NT2/D1 (cell line): ENCODE data around the gene IKZF5.

Experiments
- SUZ12 ChIP-seq: IDR thresholded peaks from 2 replicates; pipeline ENCODE4 v1.6.1; 2011; ENCODE audit not compliant: insufficient read length, insufficient read depth; ENCODE audit errors: extremely low read depth
- YY1 ChIP-seq: IDR thresholded peaks from 2 replicates; pipeline ENCODE4 v1.6.1; 2011; ENCODE audit not compliant: insufficient read length, insufficient read depth

DNA sequence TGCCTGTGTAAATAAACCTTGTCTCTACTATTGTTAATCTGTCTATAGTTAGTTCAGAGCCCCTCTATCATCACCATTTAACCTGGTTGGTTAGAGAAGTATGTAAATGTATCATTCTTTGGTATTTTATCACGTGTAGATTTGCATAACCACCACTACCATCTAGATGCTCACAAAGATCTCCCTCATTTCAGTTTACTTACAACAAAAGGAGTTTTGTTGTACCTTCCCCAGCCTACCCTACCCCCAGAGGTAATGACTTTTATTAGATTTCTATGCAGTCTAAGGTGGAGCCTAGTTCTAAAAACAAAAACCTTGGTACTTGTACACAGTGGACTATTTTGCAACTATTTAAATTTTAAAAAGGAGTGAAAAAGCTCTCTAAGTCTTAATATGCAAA, 17.7 kb upstream of the IKZF5 start:
- TF ChIP-seq SUZ12 (no peak), YY1 (no peak)
